Activated CD8-positive, alpha-beta memory T cell treated with anti-CD3 and anti-CD28 coated beads for 48 hours (primary cell): ENCODE results near the gene RAB34.
A peak's percentile ranks its signal among the peaks of the same experiment; 100 is the strongest.

Source experiments
- DNase-seq, 3 experiments: peaks; one replicate each; pipeline ENCODE4 v3.0.0-alpha.2; 2020; ENCODE audit warnings: low read depth in 2 of 3, low spot score in 2 of 3

The RAB34 gene

GRCh38 chr17:28717578-28718332, at the start of gene RAB34:
TSS of gene RAB34 (minus strand) at chr17:28717868. CDS start at chr17:28717266, 602 bp downstream.
- no peak for DNase-seq

DNA sequence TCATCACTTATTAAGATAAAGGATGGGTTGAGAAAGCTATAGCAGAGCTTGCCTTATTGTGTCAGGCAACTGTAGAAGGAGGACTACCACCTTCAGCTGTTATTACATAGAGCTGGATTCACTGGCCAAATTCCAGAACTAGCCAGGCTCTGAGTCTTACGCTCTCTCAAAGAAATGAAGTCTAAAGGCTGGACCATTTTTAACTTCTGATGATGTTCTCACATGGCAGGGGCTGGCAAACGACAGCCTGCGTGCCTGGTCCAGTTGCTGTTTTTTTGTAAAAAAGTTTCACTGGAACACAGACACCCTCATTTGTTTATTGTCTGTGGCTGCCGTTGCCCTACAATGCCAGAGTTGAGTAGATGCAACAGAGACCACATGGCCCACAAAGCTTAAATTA, 47.4 kb upstream of the RAB34 start:
- DNase-seq: no peak

DNA sequence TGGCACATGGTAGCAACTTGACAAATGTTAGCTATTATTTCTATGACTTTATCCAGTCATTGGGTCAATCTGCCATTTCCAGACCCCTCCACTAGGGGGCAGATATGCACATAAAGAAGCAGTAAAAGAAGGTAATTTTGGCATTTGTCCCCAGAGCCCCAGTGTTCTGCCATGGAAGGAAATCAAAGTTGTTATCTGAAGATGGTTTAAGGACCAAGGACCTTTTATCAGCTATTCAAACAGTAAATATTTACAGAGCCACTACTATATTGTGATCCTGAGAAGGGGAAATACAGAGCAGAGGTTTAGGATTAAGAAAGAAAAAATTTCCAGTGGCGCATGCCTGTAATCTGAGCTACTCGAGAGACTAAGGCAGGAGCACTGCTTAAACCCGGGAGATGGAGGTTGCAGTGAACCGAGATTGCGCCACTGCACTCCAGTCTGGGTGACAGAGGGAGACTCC, 46.2 kb upstream of the RAB34 start:
- DNase-seq: peak in 1 of 3 experiments; percentile 57

DNA sequence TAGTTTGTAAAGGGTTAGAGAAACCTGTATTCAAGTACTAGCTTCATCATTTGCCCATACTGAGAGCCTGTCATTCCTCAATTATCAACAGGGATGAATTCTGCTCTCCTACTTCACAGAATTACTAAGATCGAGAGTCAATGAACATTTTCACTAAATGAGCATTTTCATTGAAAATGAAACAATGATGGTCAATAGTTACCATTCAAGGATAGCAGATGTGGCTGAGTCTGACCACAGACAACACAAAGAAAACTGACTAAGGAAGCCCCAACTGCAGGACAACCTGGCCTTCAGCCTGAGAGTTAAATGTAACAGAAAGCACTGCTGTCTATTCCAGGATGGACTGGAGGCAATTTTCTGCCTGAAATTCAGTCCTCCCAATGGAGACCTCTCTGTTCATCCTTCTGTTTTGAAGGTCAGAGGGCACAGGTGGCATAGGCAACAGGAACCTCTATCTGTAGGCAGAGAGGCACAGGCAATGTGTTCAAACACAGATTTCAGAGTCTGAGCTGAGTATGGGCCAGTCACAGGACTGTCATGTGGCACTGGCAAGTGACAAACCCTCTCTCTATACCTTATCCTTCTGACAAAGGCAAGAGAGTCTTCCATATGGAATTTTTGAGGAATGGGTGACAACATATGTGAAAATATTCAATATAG, 45.6 kb upstream of the RAB34 start:
- no peak for DNase-seq

- no peak for DNase-seq
These were observed 43.2 kb upstream of the RAB34 start for GRCh38 chr17:28760601-28761562.

DNA sequence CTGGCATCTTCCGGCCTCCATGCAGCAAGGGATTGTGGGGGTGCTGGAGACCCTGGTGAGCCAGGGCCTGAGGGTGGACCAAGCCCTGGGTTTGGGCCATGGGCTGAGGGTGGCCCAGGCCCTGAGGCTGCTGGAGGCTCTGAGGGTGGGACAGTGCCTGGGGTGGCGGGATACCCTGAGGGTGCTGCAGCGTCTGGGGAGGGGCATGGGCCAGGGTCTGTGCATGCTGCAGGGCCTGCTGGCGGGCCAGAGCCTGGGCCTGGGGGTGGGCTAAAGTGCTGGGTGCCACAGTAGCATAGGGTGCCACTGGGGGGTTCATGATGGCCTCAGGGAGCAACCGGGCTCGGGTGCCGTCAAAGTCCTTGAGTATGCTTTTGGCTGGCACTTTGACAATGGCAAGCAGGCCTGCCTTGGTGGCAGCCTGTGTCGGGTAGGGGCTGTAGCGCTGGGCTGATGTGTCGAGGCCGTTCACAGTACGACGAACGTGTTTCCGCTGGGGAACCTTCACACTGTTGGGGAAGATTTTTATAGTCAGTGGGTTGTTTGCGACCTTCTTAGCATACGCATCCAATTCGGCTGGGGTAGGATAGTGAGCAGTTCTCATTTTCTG, 41.7 kb upstream of the RAB34 start:
- DNase-seq: no peak

GRCh38 chr17:28758411-28759121, 40.9 kb upstream of the RAB34 start:
- DNase-seq: no peak

DNA sequence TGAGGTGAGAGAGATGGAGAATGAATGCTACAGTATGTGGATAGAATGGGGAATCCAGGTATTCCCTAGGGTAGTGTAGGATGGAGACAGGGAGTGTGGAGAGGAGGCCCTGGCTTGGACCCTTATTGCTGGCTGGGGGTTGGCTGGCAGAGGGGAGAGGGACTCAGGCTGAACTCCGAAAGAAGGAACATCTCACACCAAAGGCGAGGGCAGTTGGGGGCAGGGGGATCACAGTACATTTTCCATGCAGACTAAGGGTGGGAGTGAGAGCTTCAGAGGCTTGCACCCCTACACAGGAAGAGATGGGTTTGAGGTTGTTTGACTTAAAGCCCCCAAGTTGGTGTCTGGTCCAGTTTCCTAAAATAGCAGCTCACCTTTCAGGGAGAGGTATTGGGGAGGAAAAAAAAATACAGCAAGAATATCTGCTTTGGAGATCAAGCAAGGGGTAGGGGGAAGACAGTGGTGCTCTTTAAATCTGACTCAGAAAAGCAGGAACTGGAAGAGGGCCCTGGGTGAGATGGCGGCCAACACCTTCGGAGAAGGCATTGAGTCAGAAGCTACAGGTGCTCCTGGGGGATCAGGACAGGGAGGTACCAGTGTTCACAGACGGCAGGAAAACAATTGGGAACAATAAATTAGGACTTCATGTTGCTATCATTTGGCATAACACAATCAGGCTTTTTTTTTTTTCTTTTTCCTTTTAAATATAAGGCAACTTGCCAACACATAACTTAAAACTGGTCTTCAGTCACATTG, 38.6 kb upstream of the RAB34 start:
- DNase-seq: no peak

DNA sequence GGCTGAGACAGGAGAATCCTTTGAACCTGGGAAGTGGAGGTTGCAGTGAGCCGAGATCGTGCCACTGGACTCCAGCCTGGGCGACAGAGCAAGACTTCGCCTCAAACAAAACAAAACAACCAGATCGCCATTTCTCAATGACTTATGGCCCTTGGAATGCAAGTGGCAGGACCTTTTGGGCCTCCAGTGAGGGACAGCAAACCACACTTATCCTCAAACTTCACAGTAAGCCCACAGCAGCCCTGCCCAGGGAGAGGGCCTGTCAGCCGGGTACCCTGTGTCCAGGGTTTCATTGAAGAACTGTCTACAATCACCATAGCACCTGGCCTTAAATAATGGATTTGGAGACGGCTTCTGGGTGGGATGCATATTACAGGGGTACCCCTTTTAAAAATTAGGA, 37.8 kb upstream of the RAB34 start:
- no peak for DNase-seq

DNA sequence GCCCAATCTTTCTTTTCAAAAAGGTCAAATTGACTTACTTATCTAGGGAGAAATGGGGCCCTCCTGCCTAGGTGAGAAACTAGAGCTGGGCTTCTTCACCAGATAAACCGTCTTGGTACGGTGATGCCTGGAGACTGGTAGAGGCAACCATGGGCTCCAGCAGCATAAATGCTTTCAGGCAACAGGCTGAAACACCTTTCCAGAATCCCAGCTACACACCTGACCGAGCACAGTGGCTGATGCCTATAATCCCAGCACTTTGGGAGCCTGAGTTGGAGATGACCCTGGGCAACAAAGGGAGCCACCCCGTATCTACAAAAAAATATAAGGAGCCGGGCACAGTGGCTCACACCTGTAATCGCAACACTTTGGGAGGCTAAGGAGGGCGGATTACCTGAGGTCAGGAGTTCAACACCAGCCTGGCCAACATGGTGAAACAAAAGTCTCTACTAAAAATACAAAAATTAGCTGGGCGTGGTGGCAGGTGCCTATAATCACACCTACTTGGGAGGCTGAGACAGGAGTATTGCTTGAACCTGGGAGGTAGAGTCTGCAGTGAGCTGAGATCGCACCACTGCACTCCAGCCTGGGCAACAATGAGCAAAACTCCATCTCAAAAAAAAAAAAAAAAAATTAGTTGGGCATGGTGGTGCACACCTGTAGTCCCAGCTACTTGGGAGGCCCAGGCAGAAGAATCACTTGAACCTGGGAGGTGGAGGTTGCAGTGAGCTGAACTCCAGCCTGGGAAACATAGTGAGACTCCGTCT, 34.1 kb upstream of the RAB34 start:
- DNase-seq: no peak

DNA sequence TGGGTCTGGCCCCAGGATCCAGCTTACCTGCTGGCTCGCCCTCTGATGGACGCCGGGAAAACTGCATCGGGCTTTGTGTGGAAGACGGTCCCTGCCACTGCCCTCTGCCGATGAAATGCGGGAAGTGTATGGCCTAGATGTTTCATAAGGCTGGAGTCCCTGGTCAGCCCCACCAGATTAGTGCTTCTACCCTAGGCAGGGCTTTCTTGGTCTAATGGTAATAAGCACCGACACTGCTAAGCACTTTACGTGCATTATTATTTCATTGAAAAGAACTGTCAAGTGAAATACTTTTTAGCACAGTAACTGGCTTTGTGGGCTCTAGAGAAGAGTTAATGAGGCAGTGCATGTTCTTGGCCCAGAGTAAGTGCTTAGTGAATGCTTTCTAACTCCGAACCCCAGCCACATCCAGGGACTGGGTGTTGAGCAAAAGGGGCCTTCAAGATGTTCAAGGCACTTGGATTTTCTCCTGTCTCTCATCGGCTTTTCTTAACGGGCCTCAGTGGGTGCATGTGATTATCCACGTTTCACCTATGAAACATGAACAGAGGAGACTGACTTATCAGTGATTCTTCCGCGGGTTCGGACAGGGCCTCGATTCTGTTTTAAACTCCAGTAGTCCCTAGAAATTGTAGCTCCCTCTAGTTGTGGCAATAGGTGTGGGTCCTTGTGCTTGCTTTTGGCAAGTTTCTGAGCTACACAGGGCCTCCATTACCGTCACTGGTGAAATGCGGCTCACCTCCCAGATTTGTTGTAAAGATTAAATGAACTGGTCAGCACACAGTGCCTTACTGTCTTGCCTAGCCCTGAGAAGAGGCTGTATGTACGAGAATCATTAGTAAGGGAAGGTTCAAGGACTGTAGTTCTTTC, 32.7 kb upstream of the RAB34 start:
- peak; percentile 69 to 77 (median 77) for DNase-seq

- DNase-seq: no peak
These were observed 32.0 kb upstream of the RAB34 start for GRCh38 chr17:28749516-28750177.

- no peak for DNase-seq
These were observed 31.3 kb upstream of the RAB34 start for GRCh38 chr17:28748852-28749515.

DNA sequence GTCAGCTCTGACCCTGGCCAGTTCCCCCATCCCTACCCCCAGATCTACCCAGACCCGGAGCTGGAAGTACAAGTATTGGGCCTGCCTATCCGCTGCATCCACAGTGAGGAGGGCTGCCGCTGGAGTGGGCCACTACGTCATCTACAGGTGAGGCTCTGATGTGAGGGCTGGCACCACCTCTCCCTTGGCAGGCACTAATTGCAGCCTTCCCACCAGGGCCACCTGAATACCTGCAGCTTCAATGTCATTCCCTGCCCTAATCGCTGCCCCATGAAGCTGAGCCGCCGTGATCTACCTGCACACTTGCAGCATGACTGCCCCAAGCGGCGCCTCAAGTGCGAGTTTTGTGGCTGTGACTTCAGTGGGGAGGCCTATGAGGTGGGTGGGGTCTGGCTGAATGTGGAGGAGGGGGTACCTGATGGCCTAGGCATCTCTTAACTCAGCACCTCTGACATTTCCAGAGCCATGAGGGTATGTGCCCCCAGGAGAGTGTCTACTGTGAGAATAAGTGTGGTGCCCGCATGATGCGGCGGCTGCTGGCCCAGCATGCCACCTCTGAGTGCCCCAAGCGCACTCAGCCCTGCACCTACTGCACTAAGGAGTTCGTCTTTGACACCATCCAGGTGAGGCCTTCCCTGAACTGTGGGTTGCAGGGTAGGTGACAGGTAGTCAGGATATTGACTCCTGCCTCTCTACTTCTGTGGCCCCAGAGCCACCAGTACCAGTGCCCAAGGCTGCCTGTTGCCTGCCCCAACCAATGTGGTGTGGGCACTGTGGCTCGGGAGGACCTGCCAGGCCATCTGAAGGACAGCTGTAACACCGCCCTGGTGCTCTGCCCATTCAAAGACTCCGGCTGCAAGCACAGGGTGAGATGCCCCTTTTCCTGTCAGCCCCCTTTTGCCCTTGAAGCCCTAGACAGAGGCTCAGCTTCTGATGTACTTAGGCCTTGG, 30.4 kb upstream of the RAB34 start:
- no peak for DNase-seq

GRCh38 chr17:28747051-28747691, 29.5 kb upstream of the RAB34 start:
- no peak for DNase-seq
